ENCODE results near the gene TMEM39B. TPM values are rescaled to one million over a fixed set of nuclear protein-coding genes. Genes with fewer than 3 reads are reported as not detected.
A peak's percentile ranks its signal among the peaks of the same experiment; 100 is the strongest.
"Not testable (repeated sequence)": the region's sequence is repeated elsewhere in the genome, so short reads cannot be mapped to it uniquely, and the experiment has no call there.

Gene TMEM39B
- polyA plus RNA-seq, 3 donors = 3.3 to 30.6 (median 3.4) TPM

DNA sequence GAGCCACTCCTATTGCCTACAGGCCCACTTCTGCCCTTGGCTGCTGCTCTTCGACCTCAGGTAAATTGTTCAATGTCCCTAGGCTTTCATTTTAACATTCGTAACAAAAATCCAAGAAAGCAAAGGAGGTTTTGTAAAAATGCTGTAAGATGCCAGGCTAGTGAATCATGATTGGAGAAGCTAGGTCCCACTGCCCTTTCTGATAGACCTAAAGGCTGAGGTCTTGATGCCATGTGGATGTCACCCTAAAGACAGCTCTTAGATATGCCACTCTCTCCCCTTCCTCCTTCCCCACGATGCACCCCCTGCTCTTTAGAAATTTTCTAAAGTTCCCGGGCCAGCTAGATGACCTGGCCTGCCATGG is 9.9 kb upstream of the TMEM39B start:
- no peak overlapping the region for H3K9ac ChIP-seq (ENCODE audit: insufficient read depth, low read length, poor library complexity, severe bottlenecking)
- H2AFZ ChIP-seq (ENCODE audit: insufficient read depth, low read depth, low read length, poor library complexity, severe bottlenecking) = no peak overlapping the region
- H3K27me3 Mint-ChIP-seq (ENCODE audit: low read depth in 3 of 3) = peaks cover 0 to 2% (median 0%) of the 10 kb centered on the region in 3 donors
- no peaks in the 10 kb centered on the region for H3K9me3 Mint-ChIP-seq
- no peaks in the 10 kb centered on the region for H3K27me3 ChIP-seq (ENCODE audit: control insufficient read depth in 2 of 2, insufficient read depth in 2 of 2, low read length in 2 of 2)
- DNase-seq = no peak
- peaks cover 41 to 47% of the 10 kb centered on the region in 2 donors for H3K36me3 ChIP-seq (replicated peaks in 1 of 2; ENCODE audit: control insufficient read depth in 1 of 2, insufficient read depth in 2 of 2, low read length in 2 of 2)
- TF ChIP-seq, protein P1, sequence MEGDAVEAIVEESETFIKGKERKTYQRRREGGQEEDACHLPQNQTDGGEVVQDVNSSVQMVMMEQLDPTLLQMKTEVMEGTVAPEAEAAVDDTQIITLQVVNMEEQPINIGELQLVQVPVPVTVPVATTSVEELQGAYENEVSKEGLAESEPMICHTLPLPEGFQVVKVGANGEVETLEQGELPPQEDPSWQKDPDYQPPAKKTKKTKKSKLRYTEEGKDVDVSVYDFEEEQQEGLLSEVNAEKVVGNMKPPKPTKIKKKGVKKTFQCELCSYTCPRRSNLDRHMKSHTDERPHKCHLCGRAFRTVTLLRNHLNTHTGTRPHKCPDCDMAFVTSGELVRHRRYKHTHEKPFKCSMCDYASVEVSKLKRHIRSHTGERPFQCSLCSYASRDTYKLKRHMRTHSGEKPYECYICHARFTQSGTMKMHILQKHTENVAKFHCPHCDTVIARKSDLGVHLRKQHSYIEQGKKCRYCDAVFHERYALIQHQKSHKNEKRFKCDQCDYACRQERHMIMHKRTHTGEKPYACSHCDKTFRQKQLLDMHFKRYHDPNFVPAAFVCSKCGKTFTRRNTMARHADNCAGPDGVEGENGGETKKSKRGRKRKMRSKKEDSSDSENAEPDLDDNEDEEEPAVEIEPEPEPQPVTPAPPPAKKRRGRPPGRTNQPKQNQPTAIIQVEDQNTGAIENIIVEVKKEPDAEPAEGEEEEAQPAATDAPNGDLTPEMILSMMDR (IDR thresholded peaks at IDR 0.05) = no peak
- peak overlapping the region in 1 of 2 donors; percentile 26 for H3K27ac ChIP-seq (ENCODE audit: low read depth in 1 of 2, low read length in 2 of 2)
- H3K4me3 Mint-ChIP-seq = no peak overlapping the region
- WGBS (ENCODE audit: insufficient coverage) = no CpG with 5 or more reads among the region's 4 CpGs
- H3K4me1 ChIP-seq (ENCODE audit: control insufficient read depth in 1 of 2, insufficient read depth in 2 of 2, low read length in 2 of 2) = peaks cover 23 to 27% of the 10 kb centered on the region in 2 donors
- no peak overlapping the region for H3K4me3 ChIP-seq (replicated peaks in 1 of 3; ENCODE audit: low read depth in 2 of 3, low read length in 3 of 3)
- H3K27ac Mint-ChIP-seq = peak overlapping the region in 4 of 7 donors; percentile 16 to 70 (median 50)
- peaks cover 23% of the 10 kb centered on the region for H3K4me1 Mint-ChIP-seq
- intact Hi-C loops (cut with micrococcal nuclease) = loop anchor here (5.0 to 10.0 kb wide), 3 partner anchors 48 to 401 kb away; partner anchors contain the start of gene KHDRBS1 (in 2 of the 2)
- peaks cover 31% of the 10 kb centered on the region for H4K20me1 ChIP-seq (ENCODE audit: insufficient read depth, low read length)
- no peak overlapping the region for H3K4me2 ChIP-seq (replicated peaks; ENCODE audit: extremely low read depth, low read length, poor library complexity, severe bottlenecking)
- no peaks in the 10 kb centered on the region for H3K79me2 ChIP-seq (ENCODE audit: insufficient read depth, low read length)
- H3K36me3 Mint-ChIP-seq = peaks cover 39 to 54% of the 10 kb centered on the region in 2 donors
- H3K9me3 ChIP-seq (replicated peaks in 1 of 2; ENCODE audit: control insufficient read depth in 1 of 2, insufficient read depth in 1 of 2, low read length in 2 of 2) = no peaks in the 10 kb centered on the region

- H3K36me3 ChIP-seq (replicated peaks in 1 of 2; ENCODE audit: control insufficient read depth in 1 of 2, insufficient read depth in 2 of 2, low read length in 2 of 2) = peaks cover 37 to 42% of the 10 kb centered on the region in 2 donors
- peak; percentile 11 to 27 (median 19) for DNase-seq
- Mint-ChIP-seq H3K27me3 (ENCODE audit: low read depth in 3 of 3) (peaks cover 0 to 5% (median 0%) of the 10 kb centered on the region in 3 donors), H3K9me3 (no peaks in the 10 kb centered on the region), H3K4me1 (peaks cover 26% of the 10 kb centered on the region), H3K27ac (peak overlapping the region in 2 of 7 donors; percentile 66 to 70), H3K36me3 (peaks cover 35 to 50% of the 10 kb centered on the region in 2 donors), H3K4me3 (no peak overlapping the region)
- H4K20me1 ChIP-seq (ENCODE audit: insufficient read depth, low read length) = peaks cover 30% of the 10 kb centered on the region
- no peaks in the 10 kb centered on the region for H3K27me3 ChIP-seq (ENCODE audit: control insufficient read depth in 2 of 2, insufficient read depth in 2 of 2, low read length in 2 of 2)
- no CpG with 5 or more reads among the region's 1 CpG for WGBS (ENCODE audit: insufficient coverage)
- no peak overlapping the region for H3K4me2 ChIP-seq (replicated peaks; ENCODE audit: extremely low read depth, low read length, poor library complexity, severe bottlenecking)
- no peak overlapping the region for H3K27ac ChIP-seq (ENCODE audit: low read depth in 1 of 2, low read length in 2 of 2)
- H2AFZ ChIP-seq (ENCODE audit: insufficient read depth, low read depth, low read length, poor library complexity, severe bottlenecking) = no peak overlapping the region
- intact Hi-C loops (cut with micrococcal nuclease) = loop anchor here (5.0 to 10.0 kb wide), 3 partner anchors 48 to 401 kb away; partner anchors contain the start of gene KHDRBS1 (in 2 of the 2)
- no peaks in the 10 kb centered on the region for H3K9me3 ChIP-seq (replicated peaks in 1 of 2; ENCODE audit: control insufficient read depth in 1 of 2, insufficient read depth in 1 of 2, low read length in 2 of 2)
- H3K4me3 ChIP-seq (replicated peaks in 1 of 3; ENCODE audit: low read depth in 2 of 3, low read length in 3 of 3) = no peak overlapping the region
- H3K4me1 ChIP-seq (ENCODE audit: control insufficient read depth in 1 of 2, insufficient read depth in 2 of 2, low read length in 2 of 2) = peaks cover 25 to 32% of the 10 kb centered on the region in 2 donors
- TF ChIP-seq, protein P1 (IDR thresholded peaks at IDR 0.05) = peak; percentile 70
- H3K79me2 ChIP-seq (ENCODE audit: insufficient read depth, low read length) = no peaks in the 10 kb centered on the region
- H3K9ac ChIP-seq (ENCODE audit: insufficient read depth, low read length, poor library complexity, severe bottlenecking) = no peak overlapping the region
Observed at GRCh38 chr1:32063261-32063681, 9.5 kb upstream of the TMEM39B start.

- H3K79me2 ChIP-seq (ENCODE audit: insufficient read depth, low read length); H2AFZ ChIP-seq (ENCODE audit: insufficient read depth, low read depth, low read length, poor library complexity, severe bottlenecking); H3K27me3 ChIP-seq (ENCODE audit: control insufficient read depth in 2 of 2, insufficient read depth in 2 of 2, low read length in 2 of 2); H3K4me3 Mint-ChIP-seq; H4K20me1 ChIP-seq (ENCODE audit: insufficient read depth, low read length); H3K9ac ChIP-seq (ENCODE audit: insufficient read depth, low read length, poor library complexity, severe bottlenecking); H3K9me3 ChIP-seq (replicated peaks in 1 of 2; ENCODE audit: control insufficient read depth in 1 of 2, insufficient read depth in 1 of 2, low read length in 2 of 2); H3K9me3 Mint-ChIP-seq: not testable (repeated sequence)
- peaks cover 14 to 17% of the 10 kb centered on the region in 2 donors for H3K36me3 ChIP-seq (replicated peaks in 1 of 2; ENCODE audit: control insufficient read depth in 1 of 2, insufficient read depth in 2 of 2, low read length in 2 of 2)
- Mint-ChIP-seq H3K27ac (peak overlapping the region; percentile 66 to 93 (median 86)), H3K36me3 (peaks cover 12 to 24% of the 10 kb centered on the region in 2 donors), H3K27me3 (ENCODE audit: low read depth in 3 of 3) (peaks cover 2 to 15% (median 5%) of the 10 kb centered on the region in 3 donors), H3K4me1 (peaks cover 40% of the 10 kb centered on the region)
- H3K4me1 ChIP-seq (ENCODE audit: control insufficient read depth in 1 of 2, insufficient read depth in 2 of 2, low read length in 2 of 2) = peaks cover 38 to 45% of the 10 kb centered on the region in 2 donors
- peak overlapping the region in 1 of 3 experiments; percentile 5 for H3K4me3 ChIP-seq (replicated peaks in 1 of 3; ENCODE audit: low read depth in 2 of 3, low read length in 3 of 3)
- peak in 1 of 3 donors; percentile 27 for DNase-seq
- intact Hi-C loops (cut with micrococcal nuclease) = loop anchor here (10.0 kb wide), 2 partner anchors 51 to 401 kb away; partner anchors contain the start of gene KHDRBS1 (in 2 of the 2)
- peak overlapping the region; percentile 51 for H3K4me2 ChIP-seq (replicated peaks; ENCODE audit: extremely low read depth, low read length, poor library complexity, severe bottlenecking)
- WGBS (ENCODE audit: insufficient coverage) = 61% methylated on average over 8 of the region's 21 CpGs
- H3K27ac ChIP-seq (ENCODE audit: low read depth in 1 of 2, low read length in 2 of 2) = peak overlapping the region; percentile 58 to 71
Observed at GRCh38 chr1:32065613-32066488, 6.9 kb upstream of the TMEM39B start.

Data from CD14-positive monocyte (primary cell).